Small intestine (tissue), 7 donors: Measurements from ENCODE around the gene SPOCK1. TPM values are rescaled to one million over a fixed set of nuclear protein-coding genes. Genes with fewer than 3 reads are reported as not detected.

Source experiments
- DNase-seq, 2 donors: peaks; one replicate each; pipeline versions ENCODE4 v3.0.0 to v3.0.0-alpha.2; 2013
- FAIRE-seq: peaks from 2 replicates; lab custom pipeline; 2012; peaks lifted over from hg19 to GRCh38; lab: Jason Lieb, UNC
- H3K27ac ChIP-seq, 3 donors: one replicate each; pipeline ENCODE4 v1.5.1; 2013; ENCODE audit warnings: low read length in 2 of 3, mild to moderate bottlenecking in 2 of 3, control low read depth in 1 of 3, inconsistent platforms in 1 of 3, low read depth in 1 of 3, moderate library complexity in 1 of 3
- H3K27me3 ChIP-seq, 3 donors: one replicate each; pipeline ENCODE4 v1.6.1; 2013; ENCODE audit warnings: low read length in 3 of 3, inconsistent platforms in 1 of 3; ENCODE audit not compliant: control insufficient read depth in 3 of 3, insufficient read depth in 3 of 3
- H3K36me3 ChIP-seq, 3 donors: one replicate each; pipeline ENCODE4 v1.6.1; 2013; ENCODE audit warnings: low read length in 3 of 3, inconsistent platforms in 1 of 3, low read depth in 1 of 3, mild to moderate bottlenecking in 1 of 3, moderate library complexity in 1 of 3; ENCODE audit not compliant: control insufficient read depth in 3 of 3, insufficient read depth in 2 of 3
- H3K4me1 ChIP-seq, 3 donors: one replicate each; pipeline ENCODE4 v1.6.1; 2013; ENCODE audit warnings: low read length in 2 of 3, inconsistent platforms in 1 of 3, low read depth in 1 of 3, mild to moderate bottlenecking in 1 of 3, moderate library complexity in 1 of 3; ENCODE audit not compliant: control insufficient read depth in 3 of 3, insufficient read depth in 2 of 3
- H3K4me3 ChIP-seq, 3 donors: one replicate each; pipeline ENCODE4 v1.5.1; 2013; ENCODE audit warnings: low read length in 3 of 3, control low read depth in 1 of 3, inconsistent platforms in 1 of 3, low read depth in 1 of 3, mild to moderate bottlenecking in 1 of 3, moderate library complexity in 1 of 3
- H3K9me3 ChIP-seq, 2 donors: one replicate each; pipeline ENCODE4 v1.6.1; 2013; ENCODE audit warnings: low read depth in 1 of 2, low read length in 1 of 2; ENCODE audit not compliant: control insufficient read depth in 2 of 2, insufficient read depth in 1 of 2
- WGBS, 3 donors: extraction: QIAGEN DNeasy Blood & Tissue Kit; methylation state at CpG; one replicate each; pipeline ENCODE4 v1.1.7; 2013; 5-methylcytosine and 5-hydroxymethylcytosine counted together
- polyA plus RNA-seq, 4 donors: library from polyadenylated mRNA; stranded (reverse) in 3 of 4; unstranded in 1 of 4; fragments of 200-250 nt in 3 of 4; fragments of 120-200 nt in 1 of 4; gene quantifications; one replicate each; pipeline versions ENCODE4 v1.2.1 to v1.2.3, GENCODE V29; 2013
- donor health status: healthy with polysubstance abuse.
- donor health status: control.
- donor health status: control.
- donor health status: Bipolar disorder and iron deficiency.
- donor health status: healthy.

The SPOCK1 gene
- polyA plus RNA-seq, 4 donors, result 0.22 to 1.1 (median 0.54) TPM

DNA sequence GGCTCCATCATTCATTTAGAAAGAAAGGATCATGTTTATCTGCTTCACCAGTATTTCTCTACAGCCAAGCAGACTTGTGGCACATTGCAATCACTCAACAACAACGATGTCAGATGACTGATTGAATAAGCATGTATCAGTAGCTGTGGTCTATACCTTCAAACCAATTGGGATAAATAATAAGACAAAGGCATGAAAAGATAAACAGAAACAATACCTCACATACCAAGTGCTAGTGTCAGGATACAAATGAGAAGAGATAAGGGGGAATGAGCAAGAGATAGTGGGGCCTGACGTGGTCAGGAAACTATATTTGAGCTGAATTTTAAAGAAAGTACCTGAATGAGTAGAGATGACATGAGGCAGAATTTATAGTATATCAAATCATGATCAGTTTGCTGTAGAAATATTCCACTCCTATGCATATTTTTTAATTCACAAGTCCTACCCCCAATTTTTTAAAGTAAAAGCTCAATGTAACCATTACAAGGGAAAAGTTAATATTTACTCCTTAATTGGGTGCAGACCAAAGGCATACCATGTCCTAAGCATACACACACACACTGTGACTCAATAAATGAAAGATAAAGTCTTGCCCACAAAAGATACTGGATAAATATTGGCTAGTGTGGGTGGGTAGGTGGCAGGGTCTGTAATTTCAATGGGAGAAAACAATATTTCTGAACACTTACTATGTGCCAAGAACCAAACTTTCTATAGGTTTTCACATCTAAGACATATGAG is 284.5 kb downstream of the SPOCK1 start:
- 21 to 50% (median 37%) methylated on average over 2 of the region's 2 CpGs for WGBS, 3 donors
- peaks cover 0 to 15% (median 0%) of the 10 kb centered on the region in 3 donors for H3K4me1 ChIP-seq

DNA sequence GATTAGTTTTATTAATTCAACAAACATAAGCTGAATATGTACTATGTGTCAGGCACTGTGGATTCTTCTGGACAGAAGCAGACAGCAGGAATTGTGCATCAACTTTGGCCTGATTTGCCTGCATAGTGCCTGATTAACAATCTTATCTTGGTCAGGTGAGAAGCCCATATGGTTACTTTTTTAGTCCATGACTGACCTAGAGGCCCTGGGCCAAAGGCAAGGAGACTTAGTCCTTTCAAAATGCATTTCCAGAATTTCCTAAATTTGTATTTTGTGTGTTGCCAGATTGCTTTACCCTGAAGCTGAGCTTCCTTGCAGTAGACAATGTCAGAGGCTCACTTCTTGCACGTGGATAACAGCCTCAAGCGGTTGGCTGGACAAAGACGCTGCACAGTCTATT is 286.7 kb downstream of the SPOCK1 start:
- Histone ChIP-seq H3K9me3 (no peaks in the 10 kb centered on the region), H3K27me3 (no peaks in the 10 kb centered on the region), H3K27ac (no peak overlapping the region), H3K4me3 (no peak overlapping the region), H3K36me3 (no peaks in the 10 kb centered on the region), H3K4me1 (peaks cover 0 to 15% (median 0%) of the 10 kb centered on the region in 3 donors)
- WGBS, 3 donors, result 79 to 82% (median 79%) methylated on average over 3 of the region's 3 CpGs
- DNase-seq (no peak), FAIRE-seq (no peak)

More for the DNA sequence above, 284.5 kb downstream of the SPOCK1 start:
- DNase-seq (peak in 1 of 2 donors; percentile 4), FAIRE-seq (no peak)
- H3K36me3 ChIP-seq, result no peaks in the 10 kb centered on the region
- no peak overlapping the region for H3K27ac ChIP-seq
- no peaks in the 10 kb centered on the region for H3K9me3 ChIP-seq
- H3K4me3 ChIP-seq, result no peak overlapping the region
- no peaks in the 10 kb centered on the region for H3K27me3 ChIP-seq

DNA sequence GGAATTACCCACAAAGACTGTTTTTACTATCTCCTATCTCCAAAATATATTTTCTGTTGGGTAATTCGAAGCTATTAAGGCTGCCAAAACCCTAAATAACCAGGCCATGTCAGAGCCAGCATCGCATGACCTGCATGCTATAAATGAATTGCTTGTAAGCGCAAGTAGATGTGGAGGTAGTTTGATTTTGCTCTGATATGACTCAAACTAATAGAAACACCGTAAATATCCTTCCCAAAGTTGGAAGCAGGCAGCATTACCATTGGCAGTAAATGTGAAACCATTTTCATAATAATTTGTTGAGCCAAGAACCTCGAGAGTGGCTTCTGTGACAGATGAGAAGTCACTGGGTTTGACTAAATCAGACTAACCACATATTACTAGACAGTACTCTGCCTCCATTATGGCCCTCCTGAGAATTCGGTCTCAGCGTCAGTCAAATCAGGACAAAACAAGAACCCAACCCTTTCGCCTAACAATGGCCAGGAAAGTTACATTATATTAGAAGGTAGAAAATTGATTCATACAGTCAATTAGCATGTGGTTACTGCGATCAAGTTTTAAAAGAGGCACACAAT is 289.8 kb downstream of the SPOCK1 start:
- H3K4me1 ChIP-seq, result peaks cover 0 to 6% (median 0%) of the 10 kb centered on the region in 3 donors
- no peak for FAIRE-seq
- H3K4me3 ChIP-seq, result no peak overlapping the region
- no peak for DNase-seq
- no peaks in the 10 kb centered on the region for H3K9me3 ChIP-seq
- 77 to 79% (median 78%) methylated on average over 9 of the region's 9 CpGs for WGBS, 3 donors
- H3K36me3 ChIP-seq, result no peaks in the 10 kb centered on the region
- H3K27me3 ChIP-seq, result peaks cover 0 to 3% (median 0%) of the 10 kb centered on the region in 3 donors
- H3K27ac ChIP-seq, result no peak overlapping the region

DNA sequence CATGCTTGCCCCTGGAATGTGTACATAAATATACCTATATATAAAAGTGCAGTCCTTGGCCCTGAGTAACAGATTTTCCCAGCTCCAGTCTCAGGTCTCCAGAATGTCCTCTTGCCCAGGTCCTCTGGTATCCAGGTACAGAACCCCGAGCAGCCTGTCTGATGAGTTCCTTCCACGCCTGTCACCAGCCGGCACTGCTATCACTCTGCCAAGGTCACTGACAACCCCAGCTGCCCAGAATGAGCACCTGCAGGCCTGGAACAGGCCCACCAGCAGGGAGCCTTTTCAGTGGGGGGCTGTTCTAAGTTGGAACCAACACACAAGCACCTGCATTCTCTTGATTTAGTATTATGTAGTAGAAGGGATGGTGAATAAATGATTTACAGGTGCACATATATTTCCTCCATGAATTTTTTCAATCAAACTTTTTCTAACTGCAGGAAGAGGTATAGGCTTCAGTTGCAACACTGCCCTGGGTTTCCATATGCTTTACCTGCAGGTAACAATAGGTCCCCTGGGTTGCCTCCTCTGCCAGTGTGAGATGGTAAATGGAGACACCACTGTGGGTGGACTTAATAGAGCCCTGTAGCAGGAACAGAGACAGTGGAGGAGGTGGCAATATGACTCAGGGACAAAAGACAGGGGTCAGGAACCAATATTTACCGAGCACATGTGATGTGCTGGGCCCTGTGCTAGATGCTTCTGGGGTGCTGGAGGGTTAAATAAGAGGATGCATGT is 291.9 kb downstream of the SPOCK1 start:
- 27 to 72% (median 44%) methylated on average over 4 of the region's 4 CpGs for WGBS, 3 donors
- Histone ChIP-seq H3K9me3 (no peaks in the 10 kb centered on the region), H3K4me3 (no peak overlapping the region), H3K27ac (no peak overlapping the region), H3K36me3 (no peaks in the 10 kb centered on the region), H3K4me1 (no peaks in the 10 kb centered on the region), H3K27me3 (peaks cover 0 to 3% (median 0%) of the 10 kb centered on the region in 3 donors)
- no peak for DNase-seq
- FAIRE-seq, result no peak

DNA sequence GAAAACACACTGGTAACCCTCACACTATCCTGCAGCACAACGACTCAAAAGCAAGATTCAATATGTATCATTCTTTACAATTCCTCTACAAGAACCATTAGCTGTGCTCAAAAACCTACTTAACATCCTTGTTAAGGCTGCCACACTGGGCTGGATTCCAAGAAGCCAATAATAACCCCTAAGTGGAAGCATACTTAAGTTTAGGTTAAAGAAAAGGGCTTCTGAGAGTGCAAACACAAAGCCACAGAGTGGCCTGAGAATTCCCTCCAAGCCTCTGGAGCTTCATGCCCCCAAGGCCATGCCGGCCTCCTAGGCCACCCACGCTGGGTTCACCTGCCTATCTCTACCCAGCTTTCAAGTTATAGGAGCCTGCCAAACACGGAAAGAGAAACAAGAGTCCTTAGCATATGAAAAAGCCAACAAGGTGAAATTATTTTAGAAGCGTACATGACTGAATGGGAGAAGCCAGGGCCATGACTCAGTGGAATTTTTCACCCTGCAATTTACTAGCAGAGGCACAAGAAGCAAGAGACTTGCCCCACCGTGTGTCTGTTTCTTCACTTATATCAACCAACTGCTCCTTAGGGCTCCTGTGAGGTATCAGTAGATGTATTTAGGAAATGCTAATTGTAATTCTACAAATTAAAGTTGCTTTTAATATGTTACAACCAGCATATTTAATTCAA is 293.0 kb downstream of the SPOCK1 start:
- H3K9me3 ChIP-seq, result no peaks in the 10 kb centered on the region
- DNase-seq (no peak), FAIRE-seq (no peak)
- WGBS, 3 donors, result 63 to 76% (median 68%) methylated on average over 6 of the region's 6 CpGs
- H3K27ac ChIP-seq, result no peak overlapping the region
- no peaks in the 10 kb centered on the region for H3K36me3 ChIP-seq
- H3K4me1 ChIP-seq, result no peaks in the 10 kb centered on the region
- peaks cover 0 to 3% (median 0%) of the 10 kb centered on the region in 3 donors for H3K27me3 ChIP-seq
- no peak overlapping the region for H3K4me3 ChIP-seq

DNA sequence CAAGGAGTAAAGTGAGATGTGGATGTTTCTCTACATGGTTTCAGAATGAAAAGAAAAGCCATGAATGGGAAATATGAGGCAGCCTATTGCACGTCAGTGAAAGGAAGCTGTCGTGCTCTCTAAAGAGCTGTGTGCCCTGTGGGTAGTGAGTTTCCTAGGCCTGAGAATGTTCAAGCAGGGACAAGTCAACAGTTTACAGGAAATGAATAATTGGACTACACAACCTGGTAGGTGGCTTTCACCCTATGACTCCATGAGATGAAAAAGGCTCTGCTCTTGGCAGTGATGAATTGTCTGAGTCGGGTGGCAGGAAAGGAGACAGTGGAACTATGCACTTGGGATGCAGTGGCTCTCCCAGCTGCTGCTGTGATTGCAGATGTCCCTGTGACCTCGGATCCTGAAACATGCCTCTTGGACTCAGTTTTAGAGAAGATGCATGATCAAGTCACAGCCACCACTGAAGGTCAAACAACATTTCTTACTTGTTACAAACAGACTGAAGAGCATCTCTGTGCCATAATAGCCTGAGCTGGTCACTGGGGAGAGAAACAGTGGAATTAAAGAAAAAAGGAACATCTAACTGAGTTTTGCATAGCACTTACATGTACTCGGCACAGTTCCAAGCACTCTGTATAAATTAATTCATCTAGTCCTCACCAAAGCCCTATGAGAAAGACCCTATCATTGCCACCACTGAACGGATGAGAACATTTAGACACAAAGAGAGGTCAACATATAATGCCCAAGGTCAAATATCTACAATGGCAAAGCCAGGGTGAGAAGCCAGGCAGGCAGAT is 293.7 kb downstream of the SPOCK1 start:
- 63 to 78% (median 73%) methylated on average over 6 of the region's 6 CpGs for WGBS, 3 donors
- DNase-seq (no peak), FAIRE-seq (no peak)
- no peaks in the 10 kb centered on the region for H3K36me3 ChIP-seq
- H3K27me3 ChIP-seq, result peaks cover 0 to 3% (median 0%) of the 10 kb centered on the region in 3 donors
- no peak overlapping the region for H3K4me3 ChIP-seq
- no peak overlapping the region for H3K27ac ChIP-seq
- H3K4me1 ChIP-seq, result no peaks in the 10 kb centered on the region
- no peaks in the 10 kb centered on the region for H3K9me3 ChIP-seq

DNA sequence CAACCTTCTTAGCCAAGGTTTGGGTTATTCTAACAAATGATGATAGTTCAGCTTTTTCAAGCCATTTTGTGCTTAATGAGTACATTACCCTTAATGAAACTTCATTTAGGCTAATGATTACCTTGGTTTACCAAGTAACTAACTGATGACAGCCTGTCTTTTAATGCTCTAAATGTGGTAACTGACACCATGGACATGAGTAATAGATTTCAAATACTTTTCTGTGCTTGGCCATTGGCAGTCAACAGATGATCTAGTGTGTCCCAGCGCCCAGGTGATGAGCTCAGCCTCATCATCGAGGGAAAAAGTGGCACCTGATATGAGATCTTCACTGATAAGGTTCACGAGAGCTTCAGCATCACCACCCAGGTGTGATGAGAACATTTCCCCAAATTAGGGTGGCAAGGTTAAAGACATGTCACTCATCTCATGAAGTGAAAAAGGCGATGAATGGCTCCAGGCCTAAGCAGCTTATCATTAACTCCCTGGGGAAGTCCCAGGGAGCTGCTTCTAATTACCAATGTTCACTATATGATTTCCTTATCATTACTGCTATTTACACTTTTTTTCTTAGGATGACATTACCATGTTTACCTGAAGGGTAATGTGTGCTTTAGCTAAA is 296.0 kb downstream of the SPOCK1 start:
- FAIRE-seq, result no peak
- WGBS, 3 donors, result 49 to 54% (median 50%) methylated on average over 4 of the region's 4 CpGs

More for the DNA sequence above, 296.0 kb downstream of the SPOCK1 start:
- H3K9me3 ChIP-seq, result no peaks in the 10 kb centered on the region
- no peaks in the 10 kb centered on the region for H3K4me1 ChIP-seq
- H3K4me3 ChIP-seq, result no peak overlapping the region
- H3K27me3 ChIP-seq, result peaks cover 0 to 3% (median 0%) of the 10 kb centered on the region in 3 donors
- DNase-seq, result no peak
- H3K36me3 ChIP-seq, result no peaks in the 10 kb centered on the region
- no peak overlapping the region for H3K27ac ChIP-seq
